T-helper 1 cell treated with Interleukin-12 subunit alpha and Interleukin-12 subunit beta and Interleukin-4 antibody, amounts not matched to agents 30 ng/mL and 1 ng/mL, for 36 hours (primary cell): ENCODE measurements around the gene LGALS3BP. TPM values are rescaled to one million over a fixed set of nuclear protein-coding genes. Genes with fewer than 3 reads are reported as not detected.
"Not testable (repeated sequence)": the region's sequence is repeated elsewhere in the genome, so short reads cannot be mapped to it uniquely, and the experiment has no call there.

Experiments
- intact Hi-C: fragments of 100-400 bp; cut with micrococcal nuclease; formaldehyde crosslinking; loops from one replicate; pipeline ENCODE4 v1.15.1; 2024
- total RNA-seq: library from RNA; stranded (reverse); gene quantifications from 2 replicates; pipeline ENCODE4 v1.2.3, GENCODE V29; 2022

Gene LGALS3BP
- total RNA-seq, 1 donor from 2014 or later: 224 TPM

GRCh38 chr17:78946631-78947030, 33.1 kb downstream of the LGALS3BP start:
- intact Hi-C loops: no loop called here

GRCh38 chr17:78946131-78946530, 33.6 kb downstream of the LGALS3BP start:
- intact Hi-C loops: no loop called here

- intact Hi-C loops: not testable (repeated sequence)
These were observed 34.3 kb downstream of the LGALS3BP start for GRCh38 chr17:78945455-78945854.

GRCh38 chr17:78944956-78945355, 34.8 kb downstream of the LGALS3BP start:
- intact Hi-C loops: no loop called here

GRCh38 chr17:78944026-78944425, 35.7 kb downstream of the LGALS3BP start:
- intact Hi-C loops: no loop called here

GRCh38 chr17:78940708-78941107, 39.0 kb downstream of the LGALS3BP start:
- intact Hi-C loops: no loop called here

- intact Hi-C loops: no loop called here
These were observed 39.5 kb downstream of the LGALS3BP start for GRCh38 chr17:78940258-78940657.

GRCh38 chr17:78939615-78940014, 40.1 kb downstream of the LGALS3BP start:
- intact Hi-C loops: no loop called here

- intact Hi-C loops: no loop called here
These were observed 42.2 kb downstream of the LGALS3BP start for GRCh38 chr17:78937561-78937960.

DNA sequence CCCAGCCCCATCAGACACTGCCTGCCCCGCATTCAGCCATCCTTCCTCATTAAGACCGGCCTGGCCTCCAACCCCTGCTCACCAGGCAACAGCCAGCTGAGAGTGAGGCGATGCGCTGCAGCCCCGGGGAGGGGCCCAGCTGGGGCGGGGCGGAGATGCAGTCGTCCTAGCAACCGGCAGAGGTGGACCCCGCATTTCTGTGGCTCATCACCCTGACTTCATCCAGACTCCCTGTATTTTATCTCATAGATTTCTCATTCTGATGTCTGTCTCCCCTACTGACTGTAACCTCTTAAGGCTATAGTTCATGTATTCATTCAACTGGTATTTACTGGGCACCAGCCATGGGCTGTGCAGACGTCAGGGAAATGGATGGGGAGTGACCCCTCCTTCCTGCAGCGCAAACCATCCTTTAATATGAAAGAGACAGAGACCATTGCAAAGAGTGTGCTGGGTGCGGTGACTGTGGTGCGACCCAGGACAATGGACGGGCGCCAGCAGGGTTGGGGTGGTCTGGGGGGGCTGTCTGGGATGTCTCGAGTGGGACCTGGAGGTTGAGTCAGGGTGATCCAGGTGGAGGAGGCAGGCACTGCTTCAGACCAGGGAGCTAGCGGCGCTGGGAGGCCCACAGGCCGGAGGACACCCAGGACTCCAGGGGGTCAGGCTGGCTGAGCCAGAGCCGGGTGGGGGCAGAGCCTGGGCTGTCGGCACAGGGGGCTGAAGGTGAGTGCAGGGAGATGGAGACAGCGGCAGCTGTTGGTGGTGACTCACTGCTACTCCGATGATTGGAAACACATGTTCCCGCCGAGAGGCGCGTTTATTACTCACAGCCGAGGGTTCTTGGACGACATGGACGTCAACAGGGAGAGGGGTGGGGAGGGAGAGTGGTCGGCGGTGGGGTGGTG, 44.1 kb downstream of the LGALS3BP start:
- intact Hi-C loops: no loop called here

- intact Hi-C loops: no loop called here
These were observed 44.9 kb downstream of the LGALS3BP start for GRCh38 chr17:78934681-78935418.

- intact Hi-C loops: no loop called here
These were observed 45.7 kb downstream of the LGALS3BP start for GRCh38 chr17:78933959-78934568.

DNA sequence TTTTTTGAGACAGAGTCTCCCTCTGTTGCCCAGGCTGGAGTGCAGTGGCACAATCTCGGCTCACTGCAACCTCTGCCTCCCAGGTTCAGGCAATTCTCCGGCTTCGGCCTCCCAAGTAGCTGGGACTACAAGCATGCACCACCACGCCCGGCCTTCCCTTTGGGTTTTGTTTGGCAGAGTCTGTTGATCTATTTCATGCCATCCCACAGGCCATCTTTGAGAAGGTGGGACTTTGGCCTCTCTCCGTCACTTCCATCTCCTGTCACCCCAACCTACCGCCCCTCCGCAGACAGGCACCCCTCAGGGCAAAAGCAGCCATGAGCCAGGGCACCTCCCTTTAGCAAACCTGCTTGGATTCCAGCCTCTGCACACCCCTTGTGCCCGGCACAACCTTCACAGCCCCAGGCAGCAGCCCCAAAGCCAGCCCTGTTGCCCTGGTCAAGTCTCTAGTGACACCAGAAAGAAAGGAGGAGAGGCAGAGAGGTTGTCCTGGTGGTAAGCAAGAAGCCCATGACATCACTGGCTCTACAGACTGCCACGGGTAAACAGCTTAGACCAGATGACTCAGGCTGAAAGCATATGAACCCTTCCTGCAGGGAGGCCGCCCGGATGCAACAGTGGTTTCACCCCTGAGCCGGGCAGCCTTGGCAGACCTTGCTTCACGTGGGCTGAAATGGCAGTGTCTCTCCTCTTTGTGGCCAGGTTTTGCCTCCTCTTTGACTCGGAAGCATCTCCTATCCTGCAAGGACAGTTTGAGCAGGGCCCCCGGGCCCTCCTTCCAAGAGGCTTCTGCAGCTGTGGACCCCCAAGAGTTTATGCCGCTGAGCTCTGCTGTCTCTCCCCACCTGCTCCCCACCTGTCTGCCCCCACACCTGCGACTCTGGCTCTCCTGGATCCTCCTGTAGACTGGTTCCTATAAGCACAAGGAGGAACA, 46.4 kb downstream of the LGALS3BP start:
- intact Hi-C loops: no loop called here

GRCh38 chr17:78929908-78930775, 49.6 kb downstream of the LGALS3BP start:
- intact Hi-C loops: loop anchor here (5.0 kb wide), 1 partner anchor 42 kb away; no protein-coding TSS in a partner anchor

DNA sequence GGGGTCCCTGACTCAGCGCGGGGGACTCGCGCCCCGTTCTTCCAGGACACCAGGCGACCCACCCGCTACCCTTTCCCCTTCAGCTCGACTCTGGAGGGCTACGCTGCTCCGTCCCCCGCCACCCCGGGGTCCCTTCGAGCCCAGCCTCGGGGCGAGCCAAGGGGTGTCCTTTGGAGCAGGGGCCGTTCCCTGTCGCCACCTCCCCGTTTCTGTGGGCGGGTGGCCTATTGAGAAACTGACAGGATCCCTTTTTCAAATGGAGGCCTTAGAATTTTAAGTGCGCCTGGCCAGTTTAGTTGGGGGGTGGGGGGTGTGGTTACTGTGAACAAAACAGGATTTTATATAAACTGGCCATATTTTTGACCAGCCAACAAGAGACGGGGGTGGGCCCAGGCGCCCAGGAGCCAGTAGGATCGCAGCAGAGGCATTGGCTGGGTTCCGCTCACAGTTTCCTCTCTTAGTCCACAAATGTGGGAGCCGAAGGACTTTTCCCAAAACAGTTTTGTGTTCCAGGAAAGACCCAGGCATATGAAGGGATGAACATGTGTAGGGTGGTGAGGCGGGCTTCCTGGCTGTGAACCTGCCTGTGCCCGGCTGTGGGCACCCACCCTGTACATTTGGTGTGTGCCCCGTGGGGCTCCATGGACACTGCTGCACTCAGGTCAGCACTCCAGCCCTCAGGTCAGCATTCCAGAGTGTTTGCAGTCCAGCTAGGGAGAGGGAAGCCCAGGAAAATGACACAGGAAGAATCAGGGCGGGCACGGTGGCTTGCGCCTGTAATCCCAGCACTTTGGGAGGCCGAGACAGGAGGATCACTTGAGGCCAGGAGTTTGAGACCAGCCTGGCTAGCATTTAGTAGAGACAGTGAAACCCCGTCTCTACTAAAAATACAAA, 53.8 kb downstream of the LGALS3BP start:
- intact Hi-C loops: loop anchor here (1.0 to 5.0 kb wide), 3 partner anchors 36 to 61 kb away; no protein-coding TSS in a partner anchor

DNA sequence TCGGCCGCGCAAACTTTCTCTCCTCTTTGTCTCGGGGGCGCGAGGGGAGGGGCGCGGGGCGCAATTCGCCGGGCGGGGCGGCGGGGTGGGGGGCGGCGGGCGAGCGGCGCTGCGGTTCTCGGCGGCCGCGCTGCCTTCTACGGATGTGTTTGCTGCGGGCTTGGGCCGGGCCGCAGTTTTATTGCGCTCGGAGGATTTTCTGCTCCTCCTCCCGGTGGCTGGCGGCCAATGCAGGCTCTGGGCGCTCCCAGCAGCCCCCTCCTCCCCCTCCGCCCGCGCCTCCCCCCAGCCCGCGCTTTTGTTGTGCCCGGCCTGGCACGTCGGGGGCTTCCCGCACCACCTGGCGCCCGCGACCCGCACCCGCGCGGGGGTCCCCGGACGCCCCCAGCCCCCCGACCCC, 54.5 kb downstream of the LGALS3BP start, which contains the start of gene TIMP2:
TSS of gene TIMP2 (minus strand) at position 154 of the 400 bp plus-strand sequence. CDS start 299 bp downstream, outside the sequence.
- intact Hi-C loops: loop anchor here (1.0 to 5.0 kb wide), 3 partner anchors 35 to 60 kb away; no protein-coding TSS in a partner anchor

- intact Hi-C loops: loop anchor here (1.0 to 5.0 kb wide), 3 partner anchors 34 to 59 kb away; no protein-coding TSS in a partner anchor
These were observed 55.1 kb downstream of the LGALS3BP start for GRCh38 chr17:78924481-78925151.
